GM21367 (cell line): ENCODE measurements around the gene DNM3.
A peak's percentile ranks its signal among the peaks of the same experiment; 100 is the strongest.

Experiments used
- ATAC-seq: cut with Tn5 transposase; IDR thresholded peaks from one replicate; pipeline ENCODE4 v1.9.1; 2021; ENCODE audit not compliant: unreplicated experiment

DNM3 gene

GRCh38 chr1:172165403-172165802 is 324.1 kb downstream of the DNM3 start:
- no peak for ATAC-seq

GRCh38 chr1:172167796-172168596 is 326.7 kb downstream of the DNM3 start:
- no peak for ATAC-seq

- no peak for ATAC-seq
Observed at GRCh38 chr1:172168597-172168872, 327.2 kb downstream of the DNM3 start.

GRCh38 chr1:172169836-172170235 is 328.5 kb downstream of the DNM3 start:
- ATAC-seq: no peak

- ATAC-seq: no peak
Observed at GRCh38 chr1:172172352-172172831, 331.1 kb downstream of the DNM3 start.

- no peak for ATAC-seq
Observed at GRCh38 chr1:172176206-172176605, 334.9 kb downstream of the DNM3 start.

DNA sequence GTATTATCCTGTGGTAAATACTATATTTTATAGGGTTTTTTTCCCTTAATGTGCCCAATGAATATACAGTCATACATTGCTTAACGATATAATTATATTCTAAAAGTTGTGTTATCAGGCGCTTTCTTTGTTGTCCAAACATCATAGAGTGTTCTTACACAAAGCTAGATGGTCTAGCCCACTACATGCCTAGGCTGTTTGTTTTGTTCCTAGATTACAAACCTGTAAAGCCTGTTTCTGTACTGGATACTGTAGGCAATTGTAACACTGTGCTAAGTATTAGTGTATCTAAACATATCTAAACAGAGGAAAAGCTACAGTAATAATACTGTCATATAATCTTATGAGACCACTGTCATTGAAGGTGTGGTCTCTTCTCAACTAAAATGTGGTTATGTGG is 336.6 kb downstream of the DNM3 start:
- no peak for ATAC-seq

DNA sequence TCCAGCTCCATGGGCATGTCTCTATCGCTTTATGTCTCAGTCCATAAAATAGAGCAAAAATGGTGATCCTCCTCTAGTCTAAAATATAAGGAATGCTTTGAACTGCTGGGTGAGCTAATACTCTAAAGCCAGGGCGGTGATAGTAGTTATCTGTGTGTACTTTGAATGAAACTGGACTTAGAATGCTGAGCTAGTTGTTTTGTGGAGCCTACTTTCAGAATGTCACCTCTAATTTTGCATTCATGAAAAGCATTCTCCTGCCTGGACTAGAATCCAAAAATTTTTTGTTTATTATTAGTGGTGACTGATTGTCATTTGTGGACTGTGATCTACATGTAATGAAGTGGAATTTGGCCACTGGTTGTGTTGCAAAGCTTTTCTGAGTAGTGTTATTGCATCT is 337.6 kb downstream of the DNM3 start:
- ATAC-seq: no peak

GRCh38 chr1:172179918-172180317 is 338.6 kb downstream of the DNM3 start:
- no peak for ATAC-seq

GRCh38 chr1:172180501-172181285 is 339.4 kb downstream of the DNM3 start:
- ATAC-seq: peak; percentile 51

- no peak for ATAC-seq
Observed at GRCh38 chr1:172184506-172185191, 343.4 kb downstream of the DNM3 start.

GRCh38 chr1:172185211-172185610 is 343.9 kb downstream of the DNM3 start:
- peak; percentile 56 for ATAC-seq

- ATAC-seq: no peak
Observed at GRCh38 chr1:172185996-172186395, 344.7 kb downstream of the DNM3 start.

DNA sequence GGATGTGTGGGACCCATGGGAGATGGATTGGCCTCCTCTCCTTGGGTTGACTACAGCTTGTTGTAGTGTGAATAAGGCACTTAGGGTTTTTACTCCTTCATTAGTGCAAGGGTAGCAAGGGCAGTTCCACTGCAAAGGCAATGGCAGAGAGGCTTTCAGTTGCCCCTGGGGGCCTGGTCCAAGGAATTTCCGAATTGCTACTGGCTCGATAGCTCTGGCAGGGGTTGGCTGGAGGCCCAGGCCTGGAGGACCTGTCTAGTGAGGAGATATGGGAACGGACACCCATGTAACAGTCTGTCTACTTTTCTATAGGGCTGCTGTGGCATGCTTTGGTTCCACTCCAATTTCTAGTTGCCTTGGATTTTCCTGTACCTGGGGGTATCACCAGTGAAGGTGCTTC is 360.3 kb downstream of the DNM3 start:
- no peak for ATAC-seq

DNA sequence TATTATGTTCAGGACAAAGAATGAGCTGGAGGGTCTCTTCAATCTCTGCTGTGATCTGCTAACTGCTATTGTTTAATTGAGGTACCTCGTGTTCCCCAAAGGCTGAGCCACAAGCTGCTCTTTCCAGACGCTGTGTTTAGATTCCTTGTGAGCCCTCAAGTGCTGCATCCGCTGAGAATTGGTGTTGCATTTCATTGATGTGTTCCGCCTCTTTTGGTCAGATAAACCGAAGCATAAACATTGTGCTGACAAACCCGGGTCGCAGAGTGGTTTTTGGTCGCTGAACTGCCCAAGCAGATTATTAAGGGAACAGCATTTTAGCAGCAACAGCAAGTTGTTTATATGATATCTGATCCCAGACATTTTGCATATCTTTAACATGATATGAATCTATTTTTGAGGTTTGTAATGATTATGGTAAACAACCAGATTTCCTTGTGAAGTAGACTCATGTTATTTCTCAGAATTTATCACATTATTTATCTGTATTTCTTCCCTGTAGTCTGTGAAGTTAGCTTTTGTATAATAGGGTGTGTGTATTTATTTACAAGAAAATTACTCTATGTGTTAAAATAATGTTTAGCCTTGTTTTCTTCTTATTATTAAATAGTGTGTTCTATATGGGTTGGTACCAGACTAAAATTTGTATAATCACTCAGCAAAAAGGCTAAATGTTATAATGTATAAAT is 362.0 kb downstream of the DNM3 start:
- no peak for ATAC-seq

DNA sequence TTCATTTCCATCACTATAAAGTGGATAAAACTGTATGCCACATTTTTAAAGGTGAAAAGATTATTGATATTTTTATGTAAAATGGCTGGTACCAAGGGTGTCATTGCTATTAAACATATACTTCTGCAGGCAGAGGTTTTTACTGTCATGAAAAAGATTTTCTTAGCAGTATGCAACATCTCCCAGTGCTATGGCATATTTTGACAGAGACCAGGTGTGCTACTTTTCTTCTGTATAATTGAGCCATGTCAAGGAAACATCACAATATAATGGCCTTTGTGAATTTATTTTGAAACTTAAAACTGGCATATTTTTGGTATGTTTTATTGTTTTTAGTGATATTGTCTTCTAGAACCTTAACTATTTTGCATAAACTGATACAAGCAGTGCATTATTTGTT is 362.6 kb downstream of the DNM3 start:
- no peak for ATAC-seq

DNA sequence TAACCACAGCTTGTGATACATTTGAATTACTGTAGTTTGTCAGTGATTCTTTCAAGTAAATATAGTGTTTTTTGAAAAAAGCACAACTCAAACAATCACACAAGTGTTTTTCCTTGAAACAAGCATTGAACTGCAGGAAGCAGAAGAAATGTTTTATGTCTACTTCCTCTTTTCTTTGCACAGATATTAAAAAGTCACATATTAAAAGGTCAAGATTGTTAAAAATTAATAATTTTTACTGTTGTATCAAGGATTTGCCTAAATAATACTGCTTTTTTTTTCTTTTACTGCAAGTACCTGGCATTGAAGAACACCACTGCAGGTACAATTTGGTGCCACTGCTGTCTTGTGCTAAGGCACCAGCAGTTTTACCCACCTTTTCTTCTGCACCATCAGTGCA is 365.0 kb downstream of the DNM3 start:
- no peak for ATAC-seq

GRCh38 chr1:172208635-172209034 is 367.3 kb downstream of the DNM3 start:
- no peak for ATAC-seq

GRCh38 chr1:172211221-172211620 is 369.9 kb downstream of the DNM3 start:
- ATAC-seq: no peak

- no peak for ATAC-seq
Observed at GRCh38 chr1:172212124-172212523, 370.8 kb downstream of the DNM3 start.

GRCh38 chr1:172215006-172215405 is 373.7 kb downstream of the DNM3 start:
- ATAC-seq: no peak
